ENCODE results near the gene ZDHHC1. TPM values are rescaled to one million over a fixed set of nuclear protein-coding genes. Genes with fewer than 3 reads are reported as not detected.

ZDHHC1 gene
- polyA plus RNA-seq, 1 of the 3 experiments (the other 2 are of a cell fraction): 15.8 TPM

DNA sequence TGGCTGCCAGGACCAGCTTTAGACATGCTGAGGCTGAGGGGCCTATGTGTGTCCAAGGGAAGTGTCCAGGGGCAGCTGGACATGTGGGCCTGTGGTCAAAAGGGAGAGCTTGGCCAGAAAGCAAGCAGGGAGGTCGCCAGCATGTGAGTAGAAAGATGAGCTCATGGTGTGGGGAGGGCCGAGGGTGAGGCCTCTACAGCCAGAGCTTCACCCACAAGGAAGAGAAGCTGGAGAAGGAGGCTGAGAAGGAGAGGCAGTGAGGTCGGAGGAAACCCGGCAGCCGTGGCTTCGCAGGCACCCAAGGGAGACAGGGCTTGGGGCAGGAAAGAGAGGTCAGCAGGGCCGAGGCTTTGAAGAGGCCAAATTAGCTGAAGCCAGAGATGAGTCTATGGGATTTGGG, 10.7 kb upstream of the ZDHHC1 start (continued):
- TF ChIP-seq TEAD4 (IDR thresholded peaks at IDR 0.05; ENCODE audit: borderline replicate concordance, insufficient read depth) (no peak), POLR2AphosphoS5 (IDR thresholded peaks at IDR 0.05; ENCODE audit: low read depth, low read length) (no peak), ELF1 (IDR thresholded peaks at IDR 0.05) (no peak), FOXJ3 (CRISPR knock-in tag; IDR thresholded peaks at IDR 0.05) (no peak), NRF1 (IDR thresholded peaks at IDR 0.05; ENCODE audit: low read depth, low read length) (no peak)
- TF ChIP-seq, protein P1, sequence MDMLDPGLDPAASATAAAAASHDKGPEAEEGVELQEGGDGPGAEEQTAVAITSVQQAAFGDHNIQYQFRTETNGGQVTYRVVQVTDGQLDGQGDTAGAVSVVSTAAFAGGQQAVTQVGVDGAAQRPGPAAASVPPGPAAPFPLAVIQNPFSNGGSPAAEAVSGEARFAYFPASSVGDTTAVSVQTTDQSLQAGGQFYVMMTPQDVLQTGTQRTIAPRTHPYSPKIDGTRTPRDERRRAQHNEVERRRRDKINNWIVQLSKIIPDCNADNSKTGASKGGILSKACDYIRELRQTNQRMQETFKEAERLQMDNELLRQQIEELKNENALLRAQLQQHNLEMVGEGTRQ (IDR thresholded peaks at IDR 0.05; ENCODE audit: borderline replicate concordance, low read depth, low read length): no peak
- TF ChIP-seq, protein P2, sequence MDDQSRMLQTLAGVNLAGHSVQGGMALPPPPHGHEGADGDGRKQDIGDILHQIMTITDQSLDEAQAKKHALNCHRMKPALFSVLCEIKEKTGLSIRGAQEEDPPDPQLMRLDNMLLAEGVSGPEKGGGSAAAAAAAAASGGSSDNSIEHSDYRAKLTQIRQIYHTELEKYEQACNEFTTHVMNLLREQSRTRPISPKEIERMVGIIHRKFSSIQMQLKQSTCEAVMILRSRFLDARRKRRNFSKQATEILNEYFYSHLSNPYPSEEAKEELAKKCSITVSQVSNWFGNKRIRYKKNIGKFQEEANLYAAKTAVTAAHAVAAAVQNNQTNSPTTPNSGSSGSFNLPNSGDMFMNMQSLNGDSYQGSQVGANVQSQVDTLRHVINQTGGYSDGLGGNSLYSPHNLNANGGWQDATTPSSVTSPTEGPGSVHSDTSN (IDR thresholded peaks at IDR 0.05): no peak

DNA sequence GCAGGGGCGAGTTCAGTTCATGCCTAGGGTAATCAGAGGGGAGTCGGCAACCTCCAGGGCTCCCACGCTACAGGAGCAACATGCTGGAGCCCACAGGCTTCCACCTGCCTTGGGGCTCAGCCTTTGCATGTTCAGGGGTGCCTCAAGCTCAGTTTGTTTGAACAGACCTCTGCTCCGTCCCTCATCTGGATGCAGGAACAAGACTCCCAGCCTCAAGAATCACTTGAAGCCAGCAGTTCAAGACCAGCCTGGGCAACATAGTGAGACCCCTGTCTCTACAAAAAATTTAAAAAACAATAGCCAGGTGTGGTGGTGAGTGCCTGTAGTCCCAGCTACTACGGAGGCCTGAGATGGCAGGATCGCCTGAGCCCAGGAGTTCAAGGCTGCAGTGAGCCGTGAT, 9.7 kb upstream of the ZDHHC1 start:
- H3K4me2 ChIP-seq: no peak overlapping the region
- TF ChIP-seq POLR2AphosphoS5 (IDR thresholded peaks at IDR 0.05; ENCODE audit: low read depth, low read length) (no peak), CHD2 (IDR thresholded peaks at IDR 0.05; ENCODE audit: low read length, partially characterized antibody) (no peak), TCF12 (IDR thresholded peaks at IDR 0.05) (no peak)
- TF ChIP-seq, protein P3, sequence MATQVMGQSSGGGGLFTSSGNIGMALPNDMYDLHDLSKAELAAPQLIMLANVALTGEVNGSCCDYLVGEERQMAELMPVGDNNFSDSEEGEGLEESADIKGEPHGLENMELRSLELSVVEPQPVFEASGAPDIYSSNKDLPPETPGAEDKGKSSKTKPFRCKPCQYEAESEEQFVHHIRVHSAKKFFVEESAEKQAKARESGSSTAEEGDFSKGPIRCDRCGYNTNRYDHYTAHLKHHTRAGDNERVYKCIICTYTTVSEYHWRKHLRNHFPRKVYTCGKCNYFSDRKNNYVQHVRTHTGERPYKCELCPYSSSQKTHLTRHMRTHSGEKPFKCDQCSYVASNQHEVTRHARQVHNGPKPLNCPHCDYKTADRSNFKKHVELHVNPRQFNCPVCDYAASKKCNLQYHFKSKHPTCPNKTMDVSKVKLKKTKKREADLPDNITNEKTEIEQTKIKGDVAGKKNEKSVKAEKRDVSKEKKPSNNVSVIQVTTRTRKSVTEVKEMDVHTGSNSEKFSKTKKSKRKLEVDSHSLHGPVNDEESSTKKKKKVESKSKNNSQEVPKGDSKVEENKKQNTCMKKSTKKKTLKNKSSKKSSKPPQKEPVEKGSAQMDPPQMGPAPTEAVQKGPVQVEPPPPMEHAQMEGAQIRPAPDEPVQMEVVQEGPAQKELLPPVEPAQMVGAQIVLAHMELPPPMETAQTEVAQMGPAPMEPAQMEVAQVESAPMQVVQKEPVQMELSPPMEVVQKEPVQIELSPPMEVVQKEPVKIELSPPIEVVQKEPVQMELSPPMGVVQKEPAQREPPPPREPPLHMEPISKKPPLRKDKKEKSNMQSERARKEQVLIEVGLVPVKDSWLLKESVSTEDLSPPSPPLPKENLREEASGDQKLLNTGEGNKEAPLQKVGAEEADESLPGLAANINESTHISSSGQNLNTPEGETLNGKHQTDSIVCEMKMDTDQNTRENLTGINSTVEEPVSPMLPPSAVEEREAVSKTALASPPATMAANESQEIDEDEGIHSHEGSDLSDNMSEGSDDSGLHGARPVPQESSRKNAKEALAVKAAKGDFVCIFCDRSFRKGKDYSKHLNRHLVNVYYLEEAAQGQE (IDR thresholded peaks at IDR 0.05; ENCODE audit: low read depth, low read length): no peak
- no peaks in the 10 kb centered on the region; the same call in 1 of the 2 replicates for H3K27me3 ChIP-seq (ENCODE audit: insufficient read depth)
- H3K36me3 ChIP-seq (replicated peaks in 1 of 2; ENCODE audit: control insufficient read depth in 1 of 2, insufficient read depth in 2 of 2, low read length in 1 of 2): no peaks in the 10 kb centered on the region
- no peaks in the 10 kb centered on the region for H3K9me3 ChIP-seq
- no peak overlapping the region for H3K27ac ChIP-seq (ENCODE audit: low read depth in 2 of 2, low read length in 1 of 2)
- peaks cover 0 to 6% of the 10 kb centered on the region in 2 experiments; a peak in 1 of 4 replicates for H3K4me1 ChIP-seq (ENCODE audit: control insufficient read depth in 1 of 2, insufficient read depth in 2 of 2, low read depth in 1 of 2, low read length in 1 of 2)
- H3F3A ChIP-seq (replicated peaks; ENCODE audit: insufficient read depth): no peaks in the 10 kb centered on the region
- no peaks in the 10 kb centered on the region for H3K9me2 ChIP-seq
- no peaks in the 10 kb centered on the region for H4K20me1 ChIP-seq (ENCODE audit: insufficient read depth)
- POLR2A ChIA-PET: no interaction called here
- CTCF ChIA-PET: interaction anchor here (0.8 to 5.9 kb wide), 8 partner anchors 8 to 148 kb away, joined by 3 to 76 read pairs (median 4); partner anchors contain the start of genes ATP6V0D1 and ZDHHC1
- H3K79me2 ChIP-seq (ENCODE audit: insufficient read depth): no peaks in the 10 kb centered on the region
- H2AFZ ChIP-seq (ENCODE audit: low read depth): no peak overlapping the region
- 92% methylated on average over 7 of the region's 7 CpGs for WGBS (ENCODE audit: low lambda C conversion rate)
- no peak for DNase-seq
- no peak overlapping the region for H3K4me3 ChIP-seq (ENCODE audit: low read depth in 2 of 2, low read length in 1 of 2)
- no peak overlapping the region for H3K9ac ChIP-seq
